Parathyroid adenoma (tissue), 2 donors: ENCODE data around the gene CMPK1.
"Not testable (repeated sequence)": the region's sequence is repeated elsewhere in the genome, so short reads cannot be mapped to it uniquely, and the experiment has no call there.

ENCODE experiments used
- H2AFZ ChIP-seq: fragments of 300-600 bp; sonication (generic); one replicate; pipeline ENCODE4 v1.7.0; 2017; ENCODE audit warnings: antibody characterized with exemption, mild to moderate bottlenecking
- H3K27ac ChIP-seq: fragments of 300-600 bp; sonication (generic); one replicate; pipeline ENCODE4 v1.7.0; 2017
- H3K27me3 ChIP-seq: fragments of 300-600 bp; sonication (generic); one replicate; pipeline ENCODE4 v1.7.0; 2017; ENCODE audit warnings: low read length; ENCODE audit not compliant: control insufficient read depth, insufficient read depth
- H3K36me3 ChIP-seq: fragments of 300-600 bp; sonication (generic); one replicate; pipeline ENCODE4 v1.7.0; 2017; ENCODE audit warnings: low read length; ENCODE audit not compliant: control insufficient read depth, insufficient read depth
- H3K4me1 ChIP-seq: fragments of 300-600 bp; sonication (generic); one replicate; pipeline ENCODE4 v1.7.0; 2017; ENCODE audit warnings: control low read depth
- H3K4me2 ChIP-seq: fragments of 300-600 bp; sonication (generic); one replicate; pipeline ENCODE4 v1.7.0; 2017; ENCODE audit warnings: low read length
- H3K4me3 ChIP-seq: fragments of 300-600 bp; sonication (generic); one replicate; pipeline ENCODE4 v1.7.0; 2017; ENCODE audit warnings: low read depth, low read length
- H3K79me2 ChIP-seq: fragments of 300-600 bp; sonication (generic); one replicate; pipeline ENCODE4 v1.7.0; 2017; ENCODE audit warnings: control low read depth
- H3K9ac ChIP-seq: fragments of 300-600 bp; sonication (generic); one replicate; pipeline ENCODE4 v1.7.0; 2017; ENCODE audit warnings: mild to moderate bottlenecking
- H3K9me3 ChIP-seq: fragments of 300-600 bp; sonication (generic); one replicate; pipeline ENCODE4 v1.7.0; 2017; ENCODE audit warnings: low read length; ENCODE audit not compliant: control insufficient read depth
- TF ChIP-seq, protein P1 (sequence below): fragments of 300-600 bp; sonication (generic); IDR thresholded peaks from one replicate; pipeline ENCODE4 v1.7.0; 2017; ENCODE audit warnings: antibody characterized with exemption, mild to moderate bottlenecking
- donor health status: primary hyperparathyroidism.

CMPK1 gene, protein sequence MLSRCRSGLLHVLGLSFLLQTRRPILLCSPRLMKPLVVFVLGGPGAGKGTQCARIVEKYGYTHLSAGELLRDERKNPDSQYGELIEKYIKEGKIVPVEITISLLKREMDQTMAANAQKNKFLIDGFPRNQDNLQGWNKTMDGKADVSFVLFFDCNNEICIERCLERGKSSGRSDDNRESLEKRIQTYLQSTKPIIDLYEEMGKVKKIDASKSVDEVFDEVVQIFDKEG

DNA sequence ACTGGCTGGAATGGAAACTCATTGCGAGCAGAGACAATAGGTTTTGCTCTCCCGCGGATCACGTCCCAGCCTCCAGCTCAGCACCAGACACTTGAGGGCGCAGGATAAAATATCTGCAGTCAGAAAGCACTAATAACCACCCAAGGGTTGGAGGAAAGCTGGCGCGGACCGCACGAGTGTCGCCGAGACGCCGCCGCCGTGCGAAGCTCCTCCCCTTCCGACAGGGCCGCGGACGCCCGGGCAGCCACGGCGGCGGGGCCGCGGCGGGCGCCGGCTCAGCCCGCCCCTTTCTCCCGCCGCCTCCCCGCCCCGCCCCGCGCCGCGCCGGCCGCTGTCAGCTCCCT is at the start of gene CMPK1:
Gene CMPK1 (plus strand): TSS at position 213 of the 344 bp plus-strand sequence. CDS start 156 bp downstream, outside the sequence.
- Histone ChIP-seq H3K27me3 (no peaks in the 10 kb centered on the region), H3K4me2 (peak within 1 kb of the TSS; percentile 94), H3K79me2 (peaks cover 9% of the 10 kb centered on the region), H2AFZ (peak within 1 kb of the TSS; percentile 87), H3K9me3 (no peaks in the 10 kb centered on the region), H3K4me1 (peaks cover 5% of the 10 kb centered on the region), H3K9ac (peak within 1 kb of the TSS; percentile 84), H3K27ac (peak within 1 kb of the TSS; percentile 92), H3K36me3 (no peaks in the 10 kb centered on the region), H3K4me3 (peak within 1 kb of the TSS; percentile 97)
- TF ChIP-seq, protein P1, sequence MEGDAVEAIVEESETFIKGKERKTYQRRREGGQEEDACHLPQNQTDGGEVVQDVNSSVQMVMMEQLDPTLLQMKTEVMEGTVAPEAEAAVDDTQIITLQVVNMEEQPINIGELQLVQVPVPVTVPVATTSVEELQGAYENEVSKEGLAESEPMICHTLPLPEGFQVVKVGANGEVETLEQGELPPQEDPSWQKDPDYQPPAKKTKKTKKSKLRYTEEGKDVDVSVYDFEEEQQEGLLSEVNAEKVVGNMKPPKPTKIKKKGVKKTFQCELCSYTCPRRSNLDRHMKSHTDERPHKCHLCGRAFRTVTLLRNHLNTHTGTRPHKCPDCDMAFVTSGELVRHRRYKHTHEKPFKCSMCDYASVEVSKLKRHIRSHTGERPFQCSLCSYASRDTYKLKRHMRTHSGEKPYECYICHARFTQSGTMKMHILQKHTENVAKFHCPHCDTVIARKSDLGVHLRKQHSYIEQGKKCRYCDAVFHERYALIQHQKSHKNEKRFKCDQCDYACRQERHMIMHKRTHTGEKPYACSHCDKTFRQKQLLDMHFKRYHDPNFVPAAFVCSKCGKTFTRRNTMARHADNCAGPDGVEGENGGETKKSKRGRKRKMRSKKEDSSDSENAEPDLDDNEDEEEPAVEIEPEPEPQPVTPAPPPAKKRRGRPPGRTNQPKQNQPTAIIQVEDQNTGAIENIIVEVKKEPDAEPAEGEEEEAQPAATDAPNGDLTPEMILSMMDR: no peak

DNA sequence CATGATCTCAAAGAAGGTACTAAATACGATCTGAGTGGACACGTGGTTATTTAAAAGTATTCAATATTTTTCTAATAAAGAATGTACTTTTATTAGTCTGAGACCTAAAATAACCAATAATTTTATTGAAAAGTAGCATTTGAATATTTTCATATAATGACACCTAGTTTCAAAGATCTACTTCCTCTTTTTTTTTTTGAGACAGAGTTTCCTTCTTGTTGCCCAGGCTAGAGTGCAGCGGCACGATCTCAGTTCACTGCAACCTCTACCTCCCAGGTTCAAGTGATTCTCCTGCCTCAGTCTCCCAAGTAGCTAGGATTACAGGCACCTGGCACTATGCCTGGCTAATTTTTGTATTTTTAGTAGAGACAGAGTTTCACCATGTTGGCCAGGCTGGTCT is 45.5 kb upstream of the CMPK1 start:
- H3K4me2 ChIP-seq, H2AFZ ChIP-seq, H3K9ac ChIP-seq, H3K36me3 ChIP-seq, H3K4me3 ChIP-seq, H3K4me1 ChIP-seq, H3K9me3 ChIP-seq, H3K27me3 ChIP-seq, H3K79me2 ChIP-seq, H3K27ac ChIP-seq: not testable (repeated sequence)

DNA sequence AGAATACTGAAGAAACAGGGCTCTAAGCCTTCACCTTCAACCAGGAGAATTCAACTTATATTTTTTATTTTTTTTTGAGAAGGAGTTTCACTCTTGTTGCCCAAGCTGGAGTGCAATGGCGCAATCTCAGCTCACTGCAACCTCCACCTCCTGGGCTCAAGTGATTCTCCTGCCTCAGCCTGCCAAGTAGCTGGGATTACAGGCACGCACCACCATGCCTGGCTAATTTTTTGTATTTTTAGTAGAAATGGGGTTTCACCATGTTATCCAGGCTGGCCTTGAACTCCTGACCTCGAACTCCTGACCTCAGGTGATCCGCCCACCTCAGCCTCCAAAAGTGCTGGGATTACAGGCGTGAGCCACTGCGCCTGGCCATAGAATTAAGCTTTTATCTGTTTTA is 38.7 kb upstream of the CMPK1 start:
- not testable (repeated sequence) for H3K27me3 ChIP-seq, H3K27ac ChIP-seq, H3K4me3 ChIP-seq, H3K4me1 ChIP-seq, H3K36me3 ChIP-seq, H3K79me2 ChIP-seq, H3K4me2 ChIP-seq, H3K9ac ChIP-seq, H2AFZ ChIP-seq, H3K9me3 ChIP-seq

DNA sequence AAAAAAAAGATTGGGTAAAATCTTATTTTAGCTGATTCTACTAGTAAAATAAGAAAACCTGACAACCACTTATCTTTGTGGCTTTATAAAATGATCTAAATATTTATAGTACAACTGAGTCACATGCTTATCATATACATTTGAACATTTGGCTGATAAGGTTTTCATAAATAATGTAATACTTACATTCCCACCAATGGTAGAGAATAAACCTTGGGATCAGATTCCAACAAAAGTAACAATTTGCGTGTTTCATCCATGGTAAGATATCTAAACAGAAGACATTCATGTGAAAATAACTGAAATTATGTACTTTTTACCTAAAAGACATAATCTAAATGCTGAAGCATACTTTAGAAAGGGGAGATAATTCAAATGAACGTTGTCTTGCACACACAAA is 38.0 kb upstream of the CMPK1 start:
- no peaks in the 10 kb centered on the region for H3K27me3 ChIP-seq
- H3K27ac ChIP-seq: no peak overlapping the region
- H3K9me3 ChIP-seq: no peaks in the 10 kb centered on the region
- TF ChIP-seq, protein P1: no peak
- no peaks in the 10 kb centered on the region for H3K79me2 ChIP-seq
- H2AFZ ChIP-seq: no peak overlapping the region
- H3K4me1 ChIP-seq: no peaks in the 10 kb centered on the region
- H3K36me3 ChIP-seq: no peaks in the 10 kb centered on the region
- H3K4me2 ChIP-seq: no peak overlapping the region
- H3K9ac ChIP-seq: no peak overlapping the region
- no peak overlapping the region for H3K4me3 ChIP-seq

DNA sequence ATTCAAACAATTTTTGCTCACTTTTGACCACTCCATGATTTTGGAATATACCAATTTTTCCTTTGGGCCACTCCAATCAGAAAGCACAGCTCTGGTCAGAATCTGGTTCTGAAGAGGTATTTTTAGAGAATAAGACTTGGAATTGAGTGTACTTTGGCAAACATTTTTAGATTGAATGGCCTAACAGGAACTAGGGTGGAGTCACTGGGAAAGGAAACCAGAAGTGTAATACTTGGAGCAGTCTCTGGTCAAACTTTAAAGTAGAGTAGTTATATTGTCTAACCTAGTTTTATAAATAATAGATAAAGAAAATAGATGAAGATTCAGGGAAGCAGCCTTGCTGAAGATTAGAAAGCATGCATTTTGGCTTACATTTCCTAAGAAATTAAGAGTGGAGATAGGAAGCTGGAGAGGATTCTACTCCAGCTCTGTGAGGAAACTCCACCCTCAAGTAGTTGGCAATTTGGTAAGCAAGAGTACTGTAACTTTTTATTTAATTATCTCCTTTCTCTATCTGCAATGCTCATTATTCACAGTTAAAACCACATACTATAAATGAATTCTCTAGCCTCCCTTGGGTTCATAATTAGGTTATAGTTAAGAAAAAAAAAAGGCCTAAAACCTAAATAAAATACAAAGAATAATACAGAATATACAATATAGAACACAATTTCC is 35.4 kb upstream of the CMPK1 start:
- no peak overlapping the region for H3K9ac ChIP-seq
- TF ChIP-seq, protein P1: no peak
- no peaks in the 10 kb centered on the region for H3K79me2 ChIP-seq
- H3K36me3 ChIP-seq: no peaks in the 10 kb centered on the region
- H3K27me3 ChIP-seq: no peaks in the 10 kb centered on the region
- no peak overlapping the region for H3K27ac ChIP-seq
- H3K4me2 ChIP-seq: no peak overlapping the region
- H2AFZ ChIP-seq: no peak overlapping the region
- H3K4me3 ChIP-seq: no peak overlapping the region
- H3K4me1 ChIP-seq: no peaks in the 10 kb centered on the region
- no peaks in the 10 kb centered on the region for H3K9me3 ChIP-seq
